Endothelial cell of umbilical vein (primary cell): ENCODE data around the gene DNAJC17. TPM values are rescaled to one million over a fixed set of nuclear protein-coding genes. Genes with fewer than 3 reads are reported as not detected.
A peak's percentile ranks its signal among the peaks of the same experiment; 100 is the strongest.

Experiments
- BruUV-seq: library from RNA; stranded (reverse); fragments of 400-500 nt; replicated peaks from 2 replicates; lab custom pipeline; 2021; lab: Mats Ljungman, UMichigan
- CTCF ChIA-PET: fragments of 300-600, 350-600 bp; sonication (Branson Sonifier 250); formaldehyde crosslinking; loops from one replicate; lab custom pipeline; 2021; ENCODE audit warnings: antibody characterized with exemption, inconsistent platforms; lab: Charles Lee
- POLR2A ChIA-PET: fragments of 300-600, 350-600 bp; sonication (Branson Sonifier 250); formaldehyde crosslinking; loops from one replicate; lab custom pipeline; 2021; ENCODE audit warnings: antibody characterized with exemption, inconsistent platforms; lab: Charles Lee
- DNase-seq: peaks from one replicate; pipeline ENCODE4 v3.0.0-alpha.2; 2011; ENCODE audit warnings: low read depth, low spot score
- FAIRE-seq: peaks from 2 replicates; lab custom pipeline; 2011; peaks lifted over from hg19 to GRCh38; lab: Jason Lieb, UNC
- H2AFZ ChIP-seq: 2 replicates; pipeline ENCODE4 v1.6.0; 2012; ENCODE audit warnings: low read depth, low read length, control low read depth, inconsistent platforms
- H3K27ac ChIP-seq: 2 replicates; pipeline ENCODE4 v1.5.1; 2011; ENCODE audit warnings: low read depth, mild to moderate bottlenecking, control low read depth, low read length, moderate library complexity; ENCODE audit not compliant: insufficient read depth
- H3K27me3 ChIP-seq, 2 experiments: 2 replicates each; pipeline versions ENCODE4 v1.6.0 to v1.6.1; 2011; ENCODE audit warnings: low read length in 2 of 2, mixed read lengths in 1 of 2; ENCODE audit not compliant: control insufficient read depth in 2 of 2, insufficient read depth in 2 of 2
- H3K36me3 ChIP-seq, 2 experiments: 2 replicates in 1 of 2; 3 replicates in 1 of 2; pipeline ENCODE4 v1.5.1; 2011; ENCODE audit warnings: low read length in 2 of 2, mild to moderate bottlenecking in 1 of 2, moderate library complexity in 1 of 2; ENCODE audit not compliant: control insufficient read depth in 2 of 2, insufficient read depth in 2 of 2; ENCODE audit errors: extremely low read depth in 1 of 2
- H3K4me1 ChIP-seq: 3 replicates; pipeline ENCODE4 v1.5.1; 2011; ENCODE audit warnings: mild to moderate bottlenecking, low read length; ENCODE audit not compliant: control insufficient read depth, insufficient read depth; ENCODE audit errors: extremely low read depth
- H3K4me2 ChIP-seq: 2 replicates; pipeline ENCODE4 v1.6.1; 2011; ENCODE audit warnings: low read length, control low read depth, mixed read lengths; ENCODE audit not compliant: insufficient read depth
- H3K4me3 ChIP-seq, 3 experiments: fragments of 200-600 bp in 1 of 3; sonication (generic), shearing (Covaris generic) in 1 of 3; replicated peaks in 1 of 3; 2 replicates each; pipeline ENCODE4 v1.5.1; 2011 to 2016; ENCODE audit warnings: control low read depth in 3 of 3, low read length in 3 of 3, mild to moderate bottlenecking in 2 of 3, inconsistent platforms in 1 of 3, low read depth in 1 of 3, moderate library complexity in 1 of 3; ENCODE audit not compliant: insufficient read depth in 1 of 3
- H3K79me2 ChIP-seq: 2 replicates; pipeline ENCODE4 v1.6.0; 2012; ENCODE audit warnings: low read length, inconsistent platforms; ENCODE audit not compliant: control insufficient read depth, insufficient read depth
- H3K9ac ChIP-seq: replicated peaks from 2 replicates; pipeline ENCODE3; 2011; ENCODE audit warnings: low read length, control low read depth; ENCODE audit not compliant: insufficient read depth; ENCODE audit errors: extremely low read depth
- H3K9me1 ChIP-seq: replicated peaks from 3 replicates; pipeline ENCODE4 v1.6.0; 2011; ENCODE audit warnings: mild to moderate bottlenecking, low read length; ENCODE audit not compliant: control insufficient read depth, insufficient read depth; ENCODE audit errors: extremely low read depth
- H3K9me3 ChIP-seq: replicated peaks from 2 replicates; pipeline ENCODE4 v1.5.1; 2012; ENCODE audit warnings: low read length, inconsistent platforms; ENCODE audit not compliant: control insufficient read depth, insufficient read depth
- H4K20me1 ChIP-seq: replicated peaks from 2 replicates; pipeline ENCODE3; 2011; ENCODE audit warnings: mild to moderate bottlenecking, low read length; ENCODE audit not compliant: control insufficient read depth, insufficient read depth; ENCODE audit errors: extremely low read depth
- EZH2 ChIP-seq: IDR thresholded peaks from 2 replicates; pipeline ENCODE4 v1.6.1; 2012; ENCODE audit warnings: borderline replicate concordance, low read depth, mild to moderate bottlenecking, moderate library complexity, low read length, inconsistent platforms; ENCODE audit not compliant: severe bottlenecking
- FOS ChIP-seq: IDR thresholded peaks from 2 replicates; pipeline ENCODE4 v1.6.1; 2011; ENCODE audit warnings: mild to moderate bottlenecking, low read length, moderate library complexity, borderline replicate concordance; ENCODE audit not compliant: insufficient read depth
- JUN ChIP-seq: IDR thresholded peaks from 2 replicates; pipeline ENCODE4 v1.6.1; 2011; ENCODE audit warnings: borderline replicate concordance, low read depth; ENCODE audit not compliant: insufficient read length, insufficient read depth
- MYC ChIP-seq: IDR thresholded peaks from one replicate; pipeline ENCODE4 v1.6.1; 2011; ENCODE audit warnings: mild to moderate bottlenecking, low read depth, low read length
- POLR2AphosphoS5 ChIP-seq: IDR thresholded peaks from 2 replicates; pipeline ENCODE4 v1.6.1; 2012; ENCODE audit warnings: low read depth, mild to moderate bottlenecking, control low read depth, low read length, moderate library complexity; ENCODE audit not compliant: insufficient read depth
- dilution Hi-C: fragments of 300-500 bp; cut with MboI; formaldehyde crosslinking; loops from one replicate; pipeline ENCODE4 v1.15.0; 2019; ENCODE audit warnings: low sequenced_read_pairs; ENCODE audit not compliant: extremely low pct_ligation_motif_present
- intact Hi-C: fragments of 100-400 bp; cut with micrococcal nuclease; formaldehyde crosslinking; loops from one replicate; pipeline ENCODE4 v1.10.0; 2022
- polyA plus RNA-seq, 4 experiments: library from polyadenylated mRNA; depleted of rRNA in 3 of 4; stranded (reverse) in 3 of 4; unstranded in 1 of 4; fragments of >200 nt; gene quantifications; 2 replicates each; pipeline versions ENCODE4 v1.2.1 to v1.2.3, GENCODE V29; 2011 to 2012; ENCODE audit warnings: missing spikeins in 1 of 4
- total RNA-seq: library from RNA; stranded (reverse); gene quantifications from 2 replicates; pipeline ENCODE4 v1.2.3, GENCODE V29; 2021
- TF ChIP-seq, protein P1 (sequence below), 2 donors: IDR thresholded peaks; 1 replicate in 1 of 2; 2 replicates in 1 of 2; pipeline ENCODE4 v1.5.1; 2011; ENCODE audit warnings: low read length in 2 of 2, mild to moderate bottlenecking in 2 of 2, moderate library complexity in 2 of 2, control low read depth in 1 of 2, inconsistent platforms in 1 of 2, low read depth in 1 of 2; ENCODE audit not compliant: insufficient read depth in 1 of 2; ENCODE audit errors: extremely low read depth in 1 of 2

DNAJC17 gene
- total and polyA plus RNA-seq, 2 donors (not counting 3 experiments of a cell fraction or from before 2014, with no cell fraction given) = 30.7 to 46.4 TPM

DNA sequence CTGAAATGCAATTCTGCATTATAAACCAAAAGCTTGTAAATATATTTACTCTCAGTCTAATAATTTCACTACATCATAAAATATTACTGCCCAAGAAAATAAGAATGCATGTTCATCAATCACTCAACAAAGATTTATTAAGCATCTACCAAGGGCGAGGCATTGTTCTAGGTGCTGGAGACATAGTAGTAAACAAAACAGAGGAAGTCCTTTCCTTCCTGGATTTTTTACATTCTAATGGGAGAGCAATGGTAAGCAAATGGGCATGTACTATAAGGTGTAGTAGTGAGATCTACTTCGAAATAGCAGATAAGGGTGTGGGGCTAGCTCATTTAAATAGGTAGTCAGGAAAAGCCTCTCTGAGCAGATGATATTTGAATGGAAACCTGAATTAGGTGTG, 11.2 kb downstream of the DNAJC17 start:
- no peak overlapping the region for H2AFZ ChIP-seq
- H3K9me1 ChIP-seq = no peaks in the 10 kb centered on the region
- H3K36me3 ChIP-seq = no peaks in the 10 kb centered on the region
- H4K20me1 ChIP-seq = no peaks in the 10 kb centered on the region
- H3K9ac ChIP-seq = no peak overlapping the region
- peak overlapping the region; percentile 78 for H3K27ac ChIP-seq
- peaks cover 29% of the 10 kb centered on the region for H3K79me2 ChIP-seq
- peak; percentile 77 for FAIRE-seq
- no peaks in the 10 kb centered on the region for H3K27me3 ChIP-seq
- H3K4me3 ChIP-seq = no peak overlapping the region
- intact Hi-C loops (loop anchor here (1.0 kb wide), 1 partner anchor 11 kb away; the partner anchor contains the start of genes DNAJC17 and ZFYVE19), dilution Hi-C loops (no loop called here)
- no peaks in the 10 kb centered on the region for H3K9me3 ChIP-seq
- peak; percentile 81 for DNase-seq
- POLR2A ChIA-PET = no interaction called here
- TF ChIP-seq JUN (peak; percentile 13), FOS (no peak), MYC (no peak), POLR2AphosphoS5 (no peak), EZH2 (no peak)
- TF ChIP-seq, protein P1, sequence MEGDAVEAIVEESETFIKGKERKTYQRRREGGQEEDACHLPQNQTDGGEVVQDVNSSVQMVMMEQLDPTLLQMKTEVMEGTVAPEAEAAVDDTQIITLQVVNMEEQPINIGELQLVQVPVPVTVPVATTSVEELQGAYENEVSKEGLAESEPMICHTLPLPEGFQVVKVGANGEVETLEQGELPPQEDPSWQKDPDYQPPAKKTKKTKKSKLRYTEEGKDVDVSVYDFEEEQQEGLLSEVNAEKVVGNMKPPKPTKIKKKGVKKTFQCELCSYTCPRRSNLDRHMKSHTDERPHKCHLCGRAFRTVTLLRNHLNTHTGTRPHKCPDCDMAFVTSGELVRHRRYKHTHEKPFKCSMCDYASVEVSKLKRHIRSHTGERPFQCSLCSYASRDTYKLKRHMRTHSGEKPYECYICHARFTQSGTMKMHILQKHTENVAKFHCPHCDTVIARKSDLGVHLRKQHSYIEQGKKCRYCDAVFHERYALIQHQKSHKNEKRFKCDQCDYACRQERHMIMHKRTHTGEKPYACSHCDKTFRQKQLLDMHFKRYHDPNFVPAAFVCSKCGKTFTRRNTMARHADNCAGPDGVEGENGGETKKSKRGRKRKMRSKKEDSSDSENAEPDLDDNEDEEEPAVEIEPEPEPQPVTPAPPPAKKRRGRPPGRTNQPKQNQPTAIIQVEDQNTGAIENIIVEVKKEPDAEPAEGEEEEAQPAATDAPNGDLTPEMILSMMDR (IDR thresholded peaks at IDR 0.05; ENCODE audit: extremely low read depth in 1 of 2, insufficient read depth in 1 of 2, low read depth in 1 of 2, low read length in 2 of 2) = no peak
- CTCF ChIA-PET = interaction anchor here (0.6 to 1.5 kb wide), 4 partner anchors 13 to 98 kb away, joined by 3 to 7 read pairs (median 3); partner anchors contain the start of gene VPS18
- no TSS peak for BruUV-seq
- peaks cover 43% of the 10 kb centered on the region for H3K4me1 ChIP-seq
- peak overlapping the region; percentile 28 for H3K4me2 ChIP-seq
